Sigmoid colon (tissue), 7 donors: Measurements from ENCODE around the gene LTK. TPM values are rescaled to one million over a fixed set of nuclear protein-coding genes. Genes with fewer than 3 reads are reported as not detected.

ENCODE experiments used
- DNase-seq: peaks from one replicate; pipeline ENCODE4 v3.0.0-alpha.2; 2019
- H3K27ac ChIP-seq, 4 donors: fragments of 200-600 bp; sonication (generic); one replicate each; pipeline ENCODE4 v1.5.1; 2016 to 2019; ENCODE audit warnings: mild to moderate bottlenecking in 1 of 4
- H3K27me3 ChIP-seq, 3 donors: fragments of 200-600 bp; sonication (generic); one replicate each; pipeline ENCODE4 v1.5.1; 2019; ENCODE audit warnings: mild to moderate bottlenecking in 1 of 3
- H3K36me3 ChIP-seq, 4 donors: fragments of 200-600 bp; sonication (generic); one replicate each; pipeline ENCODE4 v1.5.1; 2016 to 2019
- H3K4me1 ChIP-seq, 4 donors: fragments of 200-600 bp; sonication (generic); one replicate each; pipeline ENCODE4 v1.5.1; 2017 to 2019
- H3K4me3 ChIP-seq, 4 donors: fragments of 200-600 bp; sonication (generic); one replicate each; pipeline ENCODE4 v1.5.1; 2017 to 2019; ENCODE audit warnings: mild to moderate bottlenecking in 2 of 4, moderate library complexity in 1 of 4
- H3K9me3 ChIP-seq, 4 donors: fragments of 200-600 bp in 3 of 4; sonication (generic) in 3 of 4; one replicate each; pipeline versions ENCODE4 v1.5.1 to v1.6.1; 2013 to 2019
- CTCF ChIP-seq, 4 experiments: fragments of 450-650 bp in 3 of 4; fragments of 200-600 bp in 1 of 4; IDR thresholded peaks; one replicate each; pipeline ENCODE4 v1.5.1; 2016 to 2019; ENCODE audit warnings: antibody characterized with exemption in 4 of 4, mild to moderate bottlenecking in 3 of 4, moderate library complexity in 2 of 4
- EP300 ChIP-seq, 4 donors: sonication (generic); formaldehyde crosslinking; IDR thresholded peaks; one replicate each; pipeline ENCODE4 v1.6.1; 2017; ENCODE audit warnings: antibody characterized with exemption in 4 of 4
- POLR2A ChIP-seq, 2 donors: fragments of 450-650 bp; IDR thresholded peaks; one replicate each; pipeline ENCODE4 v1.6.1; 2016; ENCODE audit warnings: antibody characterized with exemption in 2 of 2, mild to moderate bottlenecking in 2 of 2, moderate library complexity in 2 of 2
- POLR2AphosphoS5 ChIP-seq, 4 donors: sonication (generic); formaldehyde crosslinking; IDR thresholded peaks; one replicate each; pipeline ENCODE4 v1.6.1; 2017; ENCODE audit warnings: antibody characterized with exemption in 4 of 4
- WGBS, 2 donors: extraction: QIAGEN DNeasy Blood & Tissue Kit; methylation state at CpG; one replicate each; pipeline ENCODE4 v1.1.7; 2013; 5-methylcytosine and 5-hydroxymethylcytosine counted together
- intact Hi-C: fragments of 100-400 bp; cut with DNase I; formaldehyde crosslinking; loops from one replicate; pipeline ENCODE4 v1.15.1; 2023
- polyA plus RNA-seq, 3 donors: library from polyadenylated mRNA; stranded (reverse); fragments of 200-250 nt; gene quantifications; one replicate each; pipeline ENCODE4 v1.2.3, GENCODE V29; 2013
- total RNA-seq, 4 donors: library from RNA; depleted of rRNA; stranded (reverse); fragments of >200 nt; gene quantifications; one replicate each; pipeline ENCODE4 v1.1.0, GENCODE V29; 2016
- donor health status: healthy with polysubstance abuse.
- donor health status: Bipolar disorder and iron deficiency.
- donor health status: healthy.

Gene LTK
- total and polyA plus RNA-seq, 7 donors = 1.6 to 4.8 (median 3.3) TPM; not detected in 1

DNA sequence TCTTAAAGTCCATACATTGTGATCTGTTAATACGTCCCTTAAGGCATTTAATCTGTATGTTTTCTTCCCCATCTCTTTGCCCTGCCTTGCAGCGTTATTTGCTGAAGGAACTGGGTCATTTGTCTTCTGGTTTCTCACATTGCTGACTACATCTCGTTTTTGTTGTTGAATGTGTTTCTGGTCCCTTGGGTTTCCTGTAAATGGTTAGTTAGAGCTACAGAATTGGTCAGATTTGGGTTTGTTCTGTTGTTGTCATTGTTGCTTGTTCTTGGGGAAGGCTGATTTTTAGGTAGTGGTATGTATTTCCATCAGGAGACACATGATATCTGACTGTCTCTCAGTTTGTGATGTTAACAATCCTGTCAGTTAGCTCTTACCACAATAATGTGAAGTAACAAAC lies 46.9 kb downstream of the LTK start:
- Histone ChIP-seq H3K27ac (no peak overlapping the region), H3K4me3 (no peak overlapping the region), H3K9me3 (no peaks in the 10 kb centered on the region), H3K36me3 (peaks cover 9 to 83% (median 17%) of the 10 kb centered on the region in 4 donors), H3K27me3 (no peaks in the 10 kb centered on the region), H3K4me1 (no peaks in the 10 kb centered on the region)
- WGBS, 2 donors = 71 to 88% methylated on average over 3 of the region's 3 CpGs
- DNase-seq = no peak
- intact Hi-C loops = no loop called here
- TF ChIP-seq POLR2A (IDR thresholded peaks at IDR 0.05) (no peak), EP300 (IDR thresholded peaks at IDR 0.05) (no peak), POLR2AphosphoS5 (IDR thresholded peaks at IDR 0.05) (no peak), CTCF (IDR thresholded peaks at IDR 0.05) (no peak)

GRCh38 chr15:41465822-41466421 lies 47.7 kb downstream of the LTK start:
- Histone ChIP-seq H3K4me1 (no peaks in the 10 kb centered on the region), H3K36me3 (peaks cover 9 to 80% (median 14%) of the 10 kb centered on the region in 4 donors), H3K4me3 (no peak overlapping the region), H3K27ac (no peak overlapping the region), H3K9me3 (no peaks in the 10 kb centered on the region), H3K27me3 (no peaks in the 10 kb centered on the region)
- TF ChIP-seq EP300 (IDR thresholded peaks at IDR 0.05) = no peak
- no peak for TF ChIP-seq POLR2AphosphoS5 (IDR thresholded peaks at IDR 0.05)
- peak in 3 of 4 experiments; percentile 39 to 63 (median 41) for TF ChIP-seq CTCF (IDR thresholded peaks at IDR 0.05)
- TF ChIP-seq POLR2A (IDR thresholded peaks at IDR 0.05) = no peak
- intact Hi-C loops = no loop called here
- 79 to 86% methylated on average over 8 of the region's 8 CpGs for WGBS, 2 donors
- no peak for DNase-seq

DNA sequence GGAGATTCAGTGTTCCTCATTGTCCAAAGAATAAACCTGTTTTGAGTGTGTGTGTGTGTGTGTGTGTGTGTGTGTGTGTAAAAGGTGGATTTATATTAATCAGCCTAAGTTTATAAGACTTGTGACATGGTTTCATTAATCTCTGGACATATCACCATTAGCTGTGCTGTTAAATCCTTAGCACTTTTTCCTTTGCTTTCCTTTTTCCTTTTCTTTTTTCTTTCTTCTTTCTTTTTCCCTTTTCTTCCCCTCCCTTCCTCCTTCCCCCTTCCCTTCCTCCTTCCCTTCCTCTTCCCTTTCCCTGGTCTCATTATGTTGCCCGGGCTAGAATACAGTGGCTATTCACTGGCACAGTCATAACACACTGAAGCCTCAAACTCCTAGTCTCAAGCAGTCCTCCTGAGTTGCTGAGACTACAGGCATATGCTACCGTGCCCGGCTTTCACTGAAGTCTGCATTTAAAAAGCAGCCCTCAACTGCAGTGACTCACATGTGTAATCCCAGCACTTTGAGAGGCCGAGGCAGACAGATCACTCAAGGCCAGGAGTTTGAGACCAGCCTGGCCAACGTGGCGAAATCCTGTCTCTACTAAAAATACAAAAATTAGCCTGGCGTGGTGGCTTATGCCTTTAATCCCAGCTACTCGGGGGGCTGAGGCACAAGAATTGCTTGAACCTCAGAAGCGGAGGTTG lies 48.6 kb downstream of the LTK start:
- Histone ChIP-seq H3K4me3 (no peak overlapping the region), H3K9me3 (no peaks in the 10 kb centered on the region), H3K27me3 (no peaks in the 10 kb centered on the region), H3K4me1 (no peaks in the 10 kb centered on the region), H3K27ac (no peak overlapping the region), H3K36me3 (peaks cover 8 to 71% (median 9%) of the 10 kb centered on the region in 4 donors)
- TF ChIP-seq POLR2AphosphoS5 (IDR thresholded peaks at IDR 0.05) (no peak), POLR2A (IDR thresholded peaks at IDR 0.05) (no peak), CTCF (IDR thresholded peaks at IDR 0.05) (no peak), EP300 (IDR thresholded peaks at IDR 0.05) (no peak)
- WGBS, 2 donors = 91 to 94% methylated on average over 9 of the region's 9 CpGs
- peak; percentile 15 for DNase-seq
- intact Hi-C loops = no loop called here

- TF ChIP-seq POLR2AphosphoS5 (IDR thresholded peaks at IDR 0.05) = no peak
- no peak for TF ChIP-seq POLR2A (IDR thresholded peaks at IDR 0.05)
- TF ChIP-seq EP300 (IDR thresholded peaks at IDR 0.05) = no peak
- no peak for TF ChIP-seq CTCF (IDR thresholded peaks at IDR 0.05)
- 62 to 77% methylated on average over 4 of the region's 4 CpGs for WGBS, 2 donors
- Histone ChIP-seq H3K9me3 (no peaks in the 10 kb centered on the region), H3K27me3 (no peaks in the 10 kb centered on the region), H3K36me3 (peaks cover 8 to 67% (median 15%) of the 10 kb centered on the region in 4 donors), H3K4me3 (no peak overlapping the region), H3K4me1 (no peaks in the 10 kb centered on the region), H3K27ac (no peak overlapping the region)
- intact Hi-C loops = no loop called here
- DNase-seq = no peak
These were observed 51.4 kb downstream of the LTK start for GRCh38 chr15:41462084-41462795.

Other genes starting within 250 kb of the LTK start
- gene OIP5, start 181.2 kb downstream of the LTK start, total RNA-seq = 1 to 10 TPM in 1 of 4 donors, under 1 TPM in 1, not detected in 2; 0.71 to 1.1 TPM
- 10 to 100 TPM in 1 of 3 donors, 1 to 10 TPM in 2; 1.8 to 10.8 (median 5.1) TPM for gene OIP5, start 181.2 kb downstream of the LTK start, polyA plus RNA-seq
- gene NUSAP1, start 180.9 kb downstream of the LTK start, total RNA-seq = 10 to 100 TPM in 1 of 4 donors, 1 to 10 TPM in 2, under 1 TPM in 1; 0.16 to 13.7 (median 1.5) TPM
- 10 to 100 TPM in 2 of 3 donors, 1 to 10 TPM in 1; 5.4 to 34.7 (median 10.9) TPM for gene NUSAP1, start 180.9 kb downstream of the LTK start, polyA plus RNA-seq
- 10 to 100 TPM; 13.9 to 17.1 (median 15.4) TPM for gene NDUFAF1, start 111.3 kb downstream of the LTK start, total RNA-seq
- gene NDUFAF1, start 111.3 kb downstream of the LTK start, polyA plus RNA-seq = 10 to 100 TPM; 16.2 to 20.8 (median 16.7) TPM
- gene RTF1, start 96.7 kb downstream of the LTK start, total RNA-seq = 10 to 100 TPM; 30.5 to 35.7 (median 32.2) TPM
- 10 to 100 TPM; 18.6 to 20.4 (median 19.0) TPM for gene RTF1, start 96.7 kb downstream of the LTK start, polyA plus RNA-seq
- 1 to 10 TPM in 2 of 4 donors, under 1 TPM in 1, not detected in 1; 0.49 to 1.4 (median 1.4) TPM for gene ITPKA, start 20.0 kb downstream of the LTK start, total RNA-seq
- 10 to 100 TPM; 11.3 to 52.9 (median 28.4) TPM for gene ITPKA, start 20.0 kb downstream of the LTK start, polyA plus RNA-seq
- 10 to 100 TPM; 13.8 to 22.2 (median 15.4) TPM for gene RPAP1, start 30.4 kb upstream of the LTK start, total RNA-seq
- gene RPAP1, start 30.4 kb upstream of the LTK start, polyA plus RNA-seq = 10 to 100 TPM in 1 of 3 donors, 1 to 10 TPM in 2; 4.2 to 18.8 (median 4.2) TPM
- 1 to 10 TPM; 3.9 to 6.6 (median 4.3) TPM for gene TYRO3, start 45.4 kb upstream of the LTK start, total RNA-seq
- gene TYRO3, start 45.4 kb upstream of the LTK start, polyA plus RNA-seq = 1 to 10 TPM; 1.4 to 4.4 (median 1.8) TPM
- gene MGA, start 146.6 kb upstream of the LTK start, total RNA-seq = 10 to 100 TPM; 36.0 to 64.8 (median 60.6) TPM
- 1 to 10 TPM; 1.4 to 5.6 (median 2.4) TPM for gene MGA, start 146.6 kb upstream of the LTK start, polyA plus RNA-seq